OCI-LY7 (cell line): ENCODE measurements around the gene ERGIC1.

Source experiments
- EZH2phosphoT487 ChIP-seq: fragments of 200-600 bp; sonication (generic); IDR thresholded peaks from 2 replicates; pipeline ENCODE4 v1.6.1; 2018; ENCODE audit warnings: low read depth, borderline replicate concordance, mild to moderate bottlenecking, mixed run types, antibody characterized with exemption, low read length, moderate library complexity, mixed read lengths
- TF ChIP-seq, protein P1 (sequence below): fragments of 200-600 bp; sonication (generic); conservative IDR thresholded peaks from 2 replicates; pipeline ENCODE4 v1.5.1; 2014; ENCODE audit warnings: mild to moderate bottlenecking, antibody characterized with exemption, low read length, moderate library complexity, mixed read lengths

DNA sequence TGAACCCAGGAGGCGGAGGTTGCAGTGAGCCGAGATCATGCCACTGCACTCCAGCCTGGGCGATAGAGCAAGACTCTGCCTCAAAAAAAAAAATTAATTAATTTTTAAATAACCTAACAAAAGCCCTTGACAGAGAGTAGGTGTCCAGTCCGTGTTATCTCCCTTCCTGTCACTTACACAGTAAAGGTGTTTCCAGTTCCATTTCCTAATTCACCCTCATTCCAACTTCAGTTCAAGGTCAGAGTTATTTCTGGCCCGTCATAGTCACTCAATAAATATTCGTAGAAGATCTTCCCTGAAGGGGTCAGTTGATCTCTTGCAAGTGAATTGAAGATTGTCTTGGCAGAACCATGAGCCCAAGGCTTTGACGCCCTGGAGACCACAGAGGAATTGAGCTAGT lies 16.4 kb upstream of the ERGIC1 start:
- TF ChIP-seq, protein P1, sequence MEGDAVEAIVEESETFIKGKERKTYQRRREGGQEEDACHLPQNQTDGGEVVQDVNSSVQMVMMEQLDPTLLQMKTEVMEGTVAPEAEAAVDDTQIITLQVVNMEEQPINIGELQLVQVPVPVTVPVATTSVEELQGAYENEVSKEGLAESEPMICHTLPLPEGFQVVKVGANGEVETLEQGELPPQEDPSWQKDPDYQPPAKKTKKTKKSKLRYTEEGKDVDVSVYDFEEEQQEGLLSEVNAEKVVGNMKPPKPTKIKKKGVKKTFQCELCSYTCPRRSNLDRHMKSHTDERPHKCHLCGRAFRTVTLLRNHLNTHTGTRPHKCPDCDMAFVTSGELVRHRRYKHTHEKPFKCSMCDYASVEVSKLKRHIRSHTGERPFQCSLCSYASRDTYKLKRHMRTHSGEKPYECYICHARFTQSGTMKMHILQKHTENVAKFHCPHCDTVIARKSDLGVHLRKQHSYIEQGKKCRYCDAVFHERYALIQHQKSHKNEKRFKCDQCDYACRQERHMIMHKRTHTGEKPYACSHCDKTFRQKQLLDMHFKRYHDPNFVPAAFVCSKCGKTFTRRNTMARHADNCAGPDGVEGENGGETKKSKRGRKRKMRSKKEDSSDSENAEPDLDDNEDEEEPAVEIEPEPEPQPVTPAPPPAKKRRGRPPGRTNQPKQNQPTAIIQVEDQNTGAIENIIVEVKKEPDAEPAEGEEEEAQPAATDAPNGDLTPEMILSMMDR: no peak
- no peak for TF ChIP-seq EZH2phosphoT487
